OCI-LY1 (cell line): ENCODE measurements around the gene RIPK4.

Source experiments
- CTCF ChIP-seq: fragments of 200-600 bp; sonication (generic), shearing (Covaris generic); IDR thresholded peaks from 2 replicates; pipeline ENCODE4 v1.5.1; 2017; ENCODE audit warnings: mild to moderate bottlenecking, antibody characterized with exemption, low read length, moderate library complexity, mixed read lengths
- EZH2 ChIP-seq: fragments of 200-600 bp; sonication (generic), shearing (Covaris generic); IDR thresholded peaks from 2 replicates; pipeline ENCODE4 v1.8.0; 2017; ENCODE audit warnings: borderline replicate concordance, mixed run types, mild to moderate bottlenecking, antibody characterized with exemption, low read length, moderate library complexity, mixed read lengths

- TF ChIP-seq CTCF = no peak
- no peak for TF ChIP-seq EZH2
Observed at GRCh38 chr21:41810597-41810932, 43.7 kb upstream of the RIPK4 start.
